Measurements from ENCODE around the gene VRTN. TPM values are rescaled to one million over a fixed set of nuclear protein-coding genes. Genes with fewer than 3 reads are reported as not detected.

Gene VRTN
- total and polyA plus RNA-seq, 2 of the 8 experiments (the other 6 are each of a cell fraction or from before 2014, with no cell fraction given): 133 to 148 TPM

DNA sequence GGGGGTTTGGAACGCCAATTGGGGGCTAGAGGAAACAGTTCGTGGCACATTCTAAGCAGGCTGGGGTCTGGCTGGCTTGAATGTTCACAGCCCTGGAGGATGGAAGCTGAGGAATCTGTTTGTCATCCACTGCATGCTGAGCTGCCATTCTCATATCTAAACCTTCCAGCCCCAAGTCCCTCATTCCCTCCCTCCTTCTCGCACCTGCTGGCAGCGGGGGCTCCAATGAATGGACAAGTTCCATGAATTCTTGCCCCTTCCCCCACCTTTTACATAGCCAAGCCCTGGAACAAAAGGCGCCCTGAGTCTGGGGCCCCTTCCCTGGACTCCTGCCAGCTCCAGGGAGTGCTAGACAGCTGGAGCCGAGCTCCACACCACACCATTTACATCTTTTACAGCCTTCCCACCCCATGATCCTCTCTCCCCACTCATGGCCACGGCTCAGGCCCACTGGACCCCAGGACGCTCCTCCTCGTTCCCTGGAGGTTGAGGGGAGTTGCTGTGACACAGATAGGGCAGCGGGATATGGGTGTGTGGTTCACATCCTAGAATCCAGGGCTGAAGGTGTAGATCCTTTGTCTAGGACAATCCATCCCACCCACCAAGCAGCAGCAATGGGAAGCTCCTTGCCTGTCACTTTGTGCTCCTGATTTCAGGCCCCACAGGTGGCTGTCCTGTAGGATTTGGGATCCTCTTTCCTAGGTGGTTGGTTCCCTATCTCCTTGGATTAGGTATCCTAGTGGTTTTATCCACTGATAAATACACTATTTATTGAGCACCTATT, 21.7 kb upstream of the VRTN start (continued):
- TF ChIP-seq, protein P1, sequence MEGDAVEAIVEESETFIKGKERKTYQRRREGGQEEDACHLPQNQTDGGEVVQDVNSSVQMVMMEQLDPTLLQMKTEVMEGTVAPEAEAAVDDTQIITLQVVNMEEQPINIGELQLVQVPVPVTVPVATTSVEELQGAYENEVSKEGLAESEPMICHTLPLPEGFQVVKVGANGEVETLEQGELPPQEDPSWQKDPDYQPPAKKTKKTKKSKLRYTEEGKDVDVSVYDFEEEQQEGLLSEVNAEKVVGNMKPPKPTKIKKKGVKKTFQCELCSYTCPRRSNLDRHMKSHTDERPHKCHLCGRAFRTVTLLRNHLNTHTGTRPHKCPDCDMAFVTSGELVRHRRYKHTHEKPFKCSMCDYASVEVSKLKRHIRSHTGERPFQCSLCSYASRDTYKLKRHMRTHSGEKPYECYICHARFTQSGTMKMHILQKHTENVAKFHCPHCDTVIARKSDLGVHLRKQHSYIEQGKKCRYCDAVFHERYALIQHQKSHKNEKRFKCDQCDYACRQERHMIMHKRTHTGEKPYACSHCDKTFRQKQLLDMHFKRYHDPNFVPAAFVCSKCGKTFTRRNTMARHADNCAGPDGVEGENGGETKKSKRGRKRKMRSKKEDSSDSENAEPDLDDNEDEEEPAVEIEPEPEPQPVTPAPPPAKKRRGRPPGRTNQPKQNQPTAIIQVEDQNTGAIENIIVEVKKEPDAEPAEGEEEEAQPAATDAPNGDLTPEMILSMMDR (IDR thresholded peaks at IDR 0.05; ENCODE audit: control extremely low read depth in 1 of 3, insufficient read depth in 1 of 3, low read depth in 1 of 3, low read length in 3 of 3): 0 out of 4 replicates have a peak, but pooled peaks of 1 of the 3 experiments have one; percentile 3
- TF ChIP-seq ASH2L (IDR thresholded peaks at IDR 0.05; ENCODE audit: low read length) (peak; percentile 96), CHD1 (IDR thresholded peaks at IDR 0.05; ENCODE audit: low read depth, low read length) (no peak), FOSL1 (IDR thresholded peaks at IDR 0.05; ENCODE audit: insufficient read depth, low read depth, low read length) (no peak), MAFK (IDR thresholded peaks at IDR 0.05; ENCODE audit: low read depth, low read length) (peak; percentile 49; the same call in 1 of the 2 replicates), RNF2 (IDR thresholded peaks at IDR 0.05; ENCODE audit: borderline replicate concordance, low read depth, low read length, missing control alignments, poor library complexity, severe bottlenecking) (no peak), POU5F1 (IDR thresholded peaks at IDR 0.05; ENCODE audit: low read depth, low read length) (no peak), RXRA (IDR thresholded peaks at IDR 0.05; ENCODE audit: insufficient read depth, low read depth, low read length) (0 out of 2 replicates have a peak, but pooled peaks have one; percentile 31), TCF12 (IDR thresholded peaks at IDR 0.05; ENCODE audit: low read depth, low read length) (peak; percentile 100), KDM1A (IDR thresholded peaks at IDR 0.05; ENCODE audit: borderline replicate concordance, low read length) (peak; percentile 11; the same call in 1 of the 2 replicates), HDAC6 (IDR thresholded peaks at IDR 0.05; ENCODE audit: low read depth, low read length) (no peak), CREB1 (IDR thresholded peaks at IDR 0.05) (peak; percentile 55), GABPA (IDR thresholded peaks at IDR 0.05; ENCODE audit: borderline replicate concordance, insufficient read depth, low read length) (no peak), EP300 (IDR thresholded peaks at IDR 0.05; ENCODE audit: borderline replicate concordance in 1 of 2, low read depth in 2 of 2, low read length in 2 of 2) (peak; percentile 59 to 98), HDAC2 (IDR thresholded peaks at IDR 0.05; ENCODE audit: borderline replicate concordance in 1 of 2, low read depth in 2 of 2, low read length in 2 of 2) (peak; percentile 79 to 97; a peak in 3 of 4 replicates), KDM4A (IDR thresholded peaks at IDR 0.05; ENCODE audit: low read depth, low read length, severe bottlenecking) (no peak), CTBP2 (IDR thresholded peaks at IDR 0.05; ENCODE audit: borderline replicate concordance, insufficient read depth, insufficient read length, low read length) (peak; percentile 99), SIX5 (IDR thresholded peaks at IDR 0.05; ENCODE audit: low read depth, low read length) (no peak), POLR2AphosphoS5 (IDR thresholded peaks at IDR 0.05; ENCODE audit: low read depth, low read length) (peak; percentile 90), YY1 (IDR thresholded peaks at IDR 0.05; ENCODE audit: low read depth, low read length) (peak; percentile 77)
